Activated CD8-positive, alpha-beta memory T cell treated with anti-CD3 and anti-CD28 coated beads for 1 hour (primary cell): ENCODE data around the gene ACSM5.
"Not testable (repeated sequence)": the region's sequence is repeated elsewhere in the genome, so short reads cannot be mapped to it uniquely, and the experiment has no call there.

Experiments used
- DNase-seq, 2 donors: peaks; one replicate each; pipeline ENCODE4 v3.0.0-alpha.2; 2020; ENCODE audit warnings: low read depth in 1 of 2; ENCODE audit errors: extremely low read depth in 1 of 2

Gene ACSM5

DNA sequence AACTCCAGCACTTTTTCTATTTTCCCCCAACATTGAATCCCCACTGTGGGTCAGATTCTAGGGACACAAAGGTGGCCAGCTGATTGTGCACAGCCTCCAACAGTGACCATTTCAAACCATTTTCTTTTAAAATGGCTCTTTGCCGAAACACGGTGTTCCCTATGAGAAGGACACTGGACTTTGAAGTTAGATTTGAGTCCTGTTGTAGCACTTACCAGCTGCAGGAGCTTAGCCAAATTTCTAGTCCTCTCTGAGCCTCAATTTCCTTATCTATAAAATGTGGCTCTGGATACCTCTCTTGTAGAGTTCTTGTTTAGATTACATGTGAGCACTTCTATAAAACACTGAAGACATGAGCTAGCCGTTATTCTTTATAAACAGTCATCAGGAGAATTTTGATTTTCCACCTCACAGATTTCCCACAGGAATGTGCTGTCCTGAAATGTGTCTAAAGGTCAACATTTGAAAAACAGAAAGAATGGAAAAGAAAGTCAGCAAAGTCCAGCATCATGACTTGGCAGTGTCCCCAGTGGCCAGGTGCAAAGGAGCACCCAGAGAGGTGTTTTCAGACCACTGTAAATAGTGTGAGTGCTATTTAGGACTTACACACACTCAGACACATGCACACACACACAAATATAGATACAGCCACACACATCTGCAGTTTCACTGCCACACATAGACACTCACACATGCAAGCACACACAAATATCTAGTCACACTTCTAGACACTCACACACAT lies 37.5 kb downstream of the ACSM5 start:
- DNase-seq: not testable (repeated sequence)

DNA sequence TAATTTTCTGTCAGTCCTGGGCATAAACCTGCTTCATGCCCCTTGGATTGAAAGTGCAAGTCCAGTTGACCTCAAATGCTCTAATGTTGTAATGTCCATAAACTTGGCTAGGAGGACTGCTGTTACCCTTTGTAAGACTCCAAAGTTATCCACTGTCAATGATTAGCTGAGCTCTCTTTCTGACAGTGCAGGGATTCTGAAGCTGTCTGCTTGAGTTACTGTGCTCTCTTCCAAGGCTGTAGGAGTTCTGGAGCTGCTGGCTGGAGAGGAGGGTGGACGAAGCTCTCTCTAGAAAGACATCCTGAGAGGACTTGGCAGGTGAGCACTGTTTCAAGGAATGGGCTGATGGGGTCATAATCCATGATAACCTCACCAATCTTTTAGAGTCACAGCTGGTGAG lies 42.0 kb downstream of the ACSM5 start, which contains the start of gene ACSM2A:
Gene ACSM2A, plus strand, starts transcription at position 158 of the 400 bp plus-strand sequence. CDS start 8,594 bp downstream, outside the sequence.
- DNase-seq: not testable (repeated sequence)

DNA sequence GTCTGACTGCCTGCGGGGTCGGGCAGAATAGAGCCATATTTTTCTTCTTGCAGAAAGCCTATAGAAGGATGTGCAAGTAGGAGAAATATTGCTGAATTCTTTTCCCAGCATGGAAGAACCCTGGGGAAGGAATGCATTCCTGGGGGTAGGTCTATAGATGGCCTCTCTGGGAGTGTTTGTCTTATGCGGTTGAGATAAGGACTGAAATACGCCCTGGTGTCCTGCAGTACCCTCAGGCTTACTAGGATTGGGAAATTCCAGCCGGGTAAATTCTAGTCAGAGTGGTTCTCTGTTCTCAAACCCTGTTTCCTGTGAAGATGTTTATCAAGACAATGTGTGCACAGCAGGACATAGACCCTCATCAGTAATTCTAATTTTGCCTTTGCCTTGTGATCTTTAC lies 44.3 kb downstream of the ACSM5 start:
- not testable (repeated sequence) for DNase-seq

DNA sequence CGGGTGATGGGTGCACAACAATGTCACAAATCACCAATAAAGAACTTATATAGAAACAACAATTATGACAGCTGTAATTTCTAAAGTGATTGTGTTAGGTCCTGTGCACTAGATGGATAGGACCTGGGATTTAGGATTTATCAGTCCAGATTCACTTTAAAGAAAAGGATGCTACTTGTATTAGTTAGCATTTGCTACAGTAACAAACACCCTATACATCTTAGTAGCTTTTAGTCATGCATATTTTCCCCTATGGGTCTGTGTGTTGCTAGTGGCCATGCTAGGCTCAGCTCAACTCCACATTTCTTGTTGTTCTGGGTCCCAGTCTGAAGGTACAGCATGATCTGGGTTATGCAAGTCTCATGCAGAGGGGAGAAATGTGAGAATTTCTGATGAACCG lies 49.9 kb downstream of the ACSM5 start:
- not testable (repeated sequence) for DNase-seq

DNA sequence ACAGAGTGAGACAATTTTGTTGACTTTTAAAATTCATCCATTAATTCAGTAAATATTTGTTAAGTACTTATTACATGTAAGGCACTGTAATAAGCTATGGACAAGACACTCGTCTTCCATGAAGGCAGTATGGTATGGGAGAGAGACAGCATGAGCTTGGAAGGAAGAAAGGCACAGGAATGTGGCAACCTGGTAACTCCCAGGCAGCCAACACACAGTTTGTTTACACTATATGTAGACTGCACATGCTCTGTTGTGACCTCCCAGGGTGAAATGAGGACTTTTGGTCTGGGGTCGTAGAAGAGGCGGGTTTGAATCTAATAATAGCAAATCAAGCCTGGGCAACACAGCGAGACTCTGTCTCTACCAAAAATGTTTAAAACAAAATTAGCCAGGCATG lies 51.0 kb downstream of the ACSM5 start:
- DNase-seq: not testable (repeated sequence)

DNA sequence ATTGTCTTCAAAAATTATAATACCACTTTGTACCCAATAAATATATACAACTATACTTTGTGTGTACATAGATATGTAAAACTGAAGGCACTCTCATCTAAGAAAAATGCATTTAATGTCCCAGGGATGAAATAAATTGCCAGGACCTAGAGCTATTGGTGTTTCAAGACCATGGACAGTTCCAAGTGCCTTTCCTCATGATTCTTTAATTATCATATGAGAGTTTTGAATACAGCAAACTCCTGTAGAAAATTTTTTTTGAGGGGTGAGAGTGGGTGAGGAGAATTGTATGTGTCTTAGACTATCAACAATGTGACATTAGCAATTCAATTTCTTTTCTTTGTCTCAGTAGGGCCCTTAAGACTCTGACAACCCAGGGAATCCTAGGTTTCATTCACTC lies 59.6 kb downstream of the ACSM5 start:
- not testable (repeated sequence) for DNase-seq

DNA sequence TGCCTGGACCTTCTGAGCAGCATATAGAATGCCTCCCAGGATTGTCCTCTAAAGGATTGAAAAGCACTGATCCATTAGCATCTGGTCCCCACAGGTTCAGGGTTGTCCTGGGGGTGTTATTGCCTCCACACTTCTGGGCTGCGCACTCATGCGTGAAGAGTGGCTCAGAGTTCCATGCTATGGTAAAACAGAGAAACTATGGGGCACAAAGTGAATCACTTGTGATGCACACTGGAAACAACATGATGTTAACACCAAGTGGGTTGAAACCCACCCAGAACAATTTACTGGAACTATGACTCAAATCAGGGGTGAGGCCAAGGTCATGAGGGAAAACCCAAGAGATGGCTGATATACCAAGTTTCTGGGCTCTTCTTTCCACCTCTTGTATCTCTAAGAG lies 60.6 kb downstream of the ACSM5 start:
- not testable (repeated sequence) for DNase-seq

DNA sequence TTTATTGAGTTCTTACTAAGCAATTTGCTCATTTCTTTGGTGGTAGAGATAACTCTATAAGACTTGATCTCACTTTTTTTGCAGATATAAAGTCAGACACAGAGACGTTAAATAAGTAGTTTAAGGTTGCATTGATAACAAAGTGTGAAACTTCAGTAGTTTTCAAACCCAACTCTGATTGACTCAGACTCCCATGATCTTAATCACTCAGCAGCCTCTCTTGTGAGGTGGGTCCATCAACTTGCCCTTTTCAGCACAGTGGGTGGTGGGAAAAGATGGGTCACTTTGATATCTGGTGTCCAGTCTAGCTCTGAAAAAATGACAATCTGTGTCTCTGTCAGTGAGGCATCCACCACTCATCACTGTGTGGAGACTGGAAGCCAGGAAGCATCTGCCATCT lies 61.4 kb downstream of the ACSM5 start:
- not testable (repeated sequence) for DNase-seq

DNA sequence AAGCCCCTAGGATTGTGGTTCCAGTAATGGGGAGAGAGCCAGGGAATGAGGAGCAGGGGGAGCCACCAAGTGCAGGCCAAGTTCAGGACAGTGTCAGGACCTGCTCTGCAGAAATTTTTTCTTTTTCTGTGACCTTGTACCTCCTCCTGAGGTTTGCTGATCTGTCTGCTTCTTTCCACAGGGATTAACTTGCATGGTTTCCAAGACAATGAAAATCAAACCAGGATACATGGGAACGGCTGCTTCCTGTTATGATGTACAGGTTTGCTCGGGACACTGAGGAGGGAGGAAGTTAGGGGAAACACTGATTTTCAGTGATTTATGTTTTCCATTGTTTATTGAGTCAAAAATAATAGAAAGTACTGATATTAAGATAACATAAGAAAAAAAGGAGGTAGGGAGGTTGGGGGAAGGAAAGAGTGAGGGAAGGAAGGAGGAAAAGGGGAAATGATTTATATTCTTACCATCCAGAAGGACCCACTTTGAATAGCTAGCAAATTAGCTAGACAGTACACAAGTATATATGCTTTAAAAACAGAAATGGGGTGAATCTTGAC lies 67.9 kb downstream of the ACSM5 start:
- DNase-seq: not testable (repeated sequence)

DNA sequence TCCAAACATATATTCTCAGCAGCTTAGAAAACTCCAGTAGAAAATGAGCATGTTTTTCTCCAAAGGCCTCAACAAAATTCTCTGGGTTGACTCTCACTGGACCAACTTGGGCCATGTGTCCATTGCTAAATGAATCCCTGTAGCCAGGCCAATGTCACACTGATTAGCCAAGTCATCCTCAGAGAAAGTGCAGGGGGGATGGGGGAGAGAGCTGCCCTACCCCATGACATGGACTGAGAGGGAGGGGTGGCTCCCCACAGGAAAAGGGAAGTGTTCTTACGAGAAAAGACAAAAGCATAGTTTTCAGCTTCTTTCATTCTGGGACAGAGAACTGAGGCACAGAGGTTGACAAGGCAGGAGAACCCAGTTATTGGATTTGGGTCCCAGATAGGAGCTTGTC lies 74.7 kb downstream of the ACSM5 start:
- not testable (repeated sequence) for DNase-seq

DNA sequence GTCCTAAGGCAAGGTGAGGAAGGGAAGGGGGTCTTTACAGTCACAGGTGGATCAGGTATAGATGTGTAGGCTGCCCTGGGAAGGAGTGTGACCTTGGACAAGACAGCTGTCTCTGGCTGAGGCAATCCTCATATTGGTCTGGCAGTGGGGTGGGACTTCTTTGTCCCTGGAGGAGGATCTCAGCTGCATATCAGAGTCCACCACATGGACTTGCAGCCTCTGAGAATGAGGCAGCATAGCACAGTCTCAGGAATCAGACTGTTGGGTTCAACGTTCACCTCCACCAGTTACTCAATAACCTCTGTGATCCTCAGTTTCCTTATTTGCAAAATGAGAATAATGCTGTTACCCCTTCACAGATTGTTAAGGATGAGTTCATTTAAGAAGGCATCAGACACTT lies 75.4 kb downstream of the ACSM5 start:
- no peak for DNase-seq

DNA sequence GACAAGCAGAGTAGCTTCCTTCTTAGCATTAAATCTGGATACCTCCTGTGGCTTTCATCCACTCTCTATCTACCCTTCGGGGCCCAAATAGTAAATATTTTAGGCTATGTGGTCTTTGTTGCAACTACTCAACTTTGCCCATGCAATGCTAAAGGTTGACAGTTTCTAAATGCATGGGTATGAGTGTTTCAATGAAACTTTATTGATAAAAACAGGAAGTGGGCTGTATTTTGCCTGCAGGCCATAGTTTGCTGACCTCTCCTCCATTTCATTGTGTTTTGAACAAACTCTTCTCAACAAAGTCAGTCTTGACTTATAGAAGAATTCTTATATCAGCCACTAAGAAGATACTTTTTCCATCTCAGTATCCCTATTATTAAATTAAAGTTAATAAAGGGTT lies 76.1 kb downstream of the ACSM5 start:
- no peak for DNase-seq
